ENCODE results near the gene NCKAP5.

GRCh38 chr2:132725748-132726147, 842.5 kb downstream of the NCKAP5 start:
- TF ChIP-seq POLR2A (IDR thresholded peaks at IDR 0.05) (no peak), CTCF (IDR thresholded peaks at IDR 0.05) (no peak)
